GM19463 (cell line): Measurements from ENCODE around the gene COG2.

Experiments
- ATAC-seq: cut with Tn5 transposase; IDR thresholded peaks from one replicate; pipeline ENCODE4 v1.9.1; 2021; ENCODE audit warnings: mild to moderate bottlenecking, moderate library complexity; ENCODE audit not compliant: unreplicated experiment

The COG2 gene

GRCh38 chr1:230700132-230700531 is 57.9 kb downstream of the COG2 start:
- no peak for ATAC-seq

GRCh38 chr1:230701434-230701833 is 59.2 kb downstream of the COG2 start:
- ATAC-seq, result no peak

GRCh38 chr1:230701895-230702768 is 59.9 kb downstream of the COG2 start:
- ATAC-seq, result no peak

- ATAC-seq, result no peak
Measured at GRCh38 chr1:230702934-230703678, 60.8 kb downstream of the COG2 start.

- no peak for ATAC-seq
Measured at GRCh38 chr1:230703679-230704385, 61.6 kb downstream of the COG2 start.

GRCh38 chr1:230704830-230705229 is 62.5 kb downstream of the COG2 start:
- no peak for ATAC-seq

- ATAC-seq, result no peak
Measured at GRCh38 chr1:230705289-230706019, 63.2 kb downstream of the COG2 start.

GRCh38 chr1:230706020-230706699 is 63.9 kb downstream of the COG2 start:
- ATAC-seq, result no peak

- no peak for ATAC-seq
Measured at GRCh38 chr1:230706887-230707731, 64.8 kb downstream of the COG2 start.

- ATAC-seq, result no peak
Measured at GRCh38 chr1:230707732-230708630, 65.7 kb downstream of the COG2 start.

GRCh38 chr1:230708631-230709580 is 66.6 kb downstream of the COG2 start:
- no peak for ATAC-seq

- no peak for ATAC-seq
Measured at GRCh38 chr1:230709619-230710542, 67.6 kb downstream of the COG2 start.

- no peak for ATAC-seq
Measured at GRCh38 chr1:230710543-230710904, 68.2 kb downstream of the COG2 start.

GRCh38 chr1:230711245-230711644 is 69.0 kb downstream of the COG2 start:
- no peak for ATAC-seq

GRCh38 chr1:230712470-230712942 is 70.2 kb downstream of the COG2 start:
- no peak for ATAC-seq

- ATAC-seq, result no peak
Measured at GRCh38 chr1:230713138-230713537, 70.9 kb downstream of the COG2 start.
